AG08396 (cell line): Measurements from ENCODE around the gene PNRC1.
"Not testable (repeated sequence)": the region's sequence is repeated elsewhere in the genome, so short reads cannot be mapped to it uniquely, and the experiment has no call there.

Experiments
- DNase-seq: peaks from one replicate; pipeline ENCODE4 v3.0.0; 2012; ENCODE audit warnings: low spot score, mixed read lengths

The PNRC1 gene

DNA sequence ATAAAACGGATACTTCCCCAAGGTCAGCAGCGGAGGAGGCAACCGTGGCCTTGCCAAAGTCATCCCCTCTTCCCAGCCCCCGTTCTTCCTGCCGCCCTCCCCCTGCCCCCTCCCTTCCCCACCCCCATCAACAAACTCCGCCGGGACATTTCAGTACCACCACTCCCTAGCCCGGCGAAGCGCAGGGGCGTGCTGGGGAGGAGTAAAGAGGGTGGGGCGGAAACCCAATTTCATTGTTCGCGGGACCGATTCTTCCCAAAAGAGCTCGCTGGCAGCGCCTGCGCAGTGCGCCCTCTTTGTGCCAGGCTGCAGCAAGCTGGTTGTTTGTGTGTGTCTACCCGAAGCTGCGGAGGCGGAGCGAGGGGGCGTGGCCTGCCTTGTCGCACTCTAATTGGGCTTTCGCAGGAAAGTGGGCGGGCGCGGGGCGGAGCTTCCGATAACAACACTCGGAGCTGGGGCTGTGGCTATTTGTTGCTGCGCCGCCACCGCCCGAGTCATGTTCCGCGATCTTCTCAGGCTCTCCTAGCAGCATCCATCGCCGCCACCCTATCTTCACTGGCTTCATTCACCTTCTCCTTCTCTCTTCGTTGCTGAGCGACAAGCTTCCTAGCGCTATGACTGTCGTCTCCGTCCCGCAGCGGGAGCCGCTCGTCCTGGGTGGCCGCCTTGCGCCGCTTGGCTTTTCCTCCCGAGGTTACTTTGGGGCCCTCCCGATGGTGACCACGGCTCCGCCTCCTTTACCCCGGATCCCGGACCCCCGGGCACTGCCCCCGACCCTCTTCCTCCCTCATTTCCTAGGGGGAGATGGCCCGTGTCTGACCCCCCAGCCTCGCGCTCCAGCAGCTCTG lies at the start of gene PNRC1:
Gene PNRC1 (plus strand): TSS at position 471 of the 848 bp plus-strand sequence. CDS start 144 bp downstream, at position 615.
- peak; percentile 98 for DNase-seq

DNA sequence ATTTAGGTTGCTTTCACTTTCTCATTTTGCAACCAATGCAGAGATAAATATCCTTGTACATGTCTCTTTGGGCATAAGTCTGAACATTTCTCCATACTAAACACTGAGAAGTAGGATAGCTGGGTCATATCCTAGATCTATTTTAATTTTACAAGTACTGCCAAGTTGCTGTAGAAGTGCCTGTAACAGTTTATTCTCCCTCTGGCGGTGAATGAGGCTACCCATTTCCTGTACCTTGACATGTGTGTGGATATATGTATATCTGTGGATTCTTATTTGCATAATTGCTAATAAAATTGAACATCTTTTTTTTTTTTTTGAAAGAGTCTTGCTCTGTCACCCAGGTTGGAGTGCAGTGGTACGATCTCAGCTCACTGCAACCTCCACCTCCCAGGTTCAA lies 48.0 kb upstream of the PNRC1 start:
- no peak for DNase-seq

DNA sequence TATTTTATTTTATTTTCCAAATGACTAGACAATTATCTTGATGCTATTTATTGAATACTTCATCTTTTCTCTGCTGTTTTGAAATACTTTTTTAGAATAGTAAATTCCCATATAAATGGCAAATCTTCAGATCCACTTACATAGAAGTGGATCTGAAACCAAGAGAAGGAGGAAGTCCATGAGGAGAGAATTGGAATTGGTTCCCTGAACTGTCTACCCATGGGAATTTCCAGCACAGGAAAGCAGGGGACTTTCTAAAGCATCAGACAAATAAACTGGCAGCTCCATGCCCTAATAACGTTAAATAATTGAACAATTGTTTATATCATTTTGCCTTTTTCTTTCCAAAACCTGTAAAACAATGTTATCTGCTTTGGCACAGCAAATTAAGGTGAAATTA lies 47.1 kb upstream of the PNRC1 start:
- DNase-seq: no peak

DNA sequence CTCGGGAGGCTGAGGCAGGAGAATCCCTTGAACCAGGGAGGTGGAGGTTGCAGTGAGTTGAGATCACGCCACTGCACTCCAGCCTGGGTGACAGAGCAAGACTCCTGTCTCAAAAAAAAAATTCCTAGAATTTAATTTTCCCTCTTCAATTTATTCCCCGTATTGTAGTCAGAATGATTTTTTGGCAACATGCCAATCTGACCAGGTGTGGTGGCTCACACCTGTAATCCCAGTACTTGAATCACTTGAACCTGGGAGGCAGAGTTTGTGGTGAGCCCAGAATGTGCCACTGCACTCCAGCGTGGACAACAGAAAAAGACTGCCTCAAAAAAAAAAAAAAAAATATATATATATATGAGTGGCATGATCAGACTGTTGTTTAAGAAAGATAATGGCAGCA lies 46.4 kb upstream of the PNRC1 start:
- DNase-seq: not testable (repeated sequence)

DNA sequence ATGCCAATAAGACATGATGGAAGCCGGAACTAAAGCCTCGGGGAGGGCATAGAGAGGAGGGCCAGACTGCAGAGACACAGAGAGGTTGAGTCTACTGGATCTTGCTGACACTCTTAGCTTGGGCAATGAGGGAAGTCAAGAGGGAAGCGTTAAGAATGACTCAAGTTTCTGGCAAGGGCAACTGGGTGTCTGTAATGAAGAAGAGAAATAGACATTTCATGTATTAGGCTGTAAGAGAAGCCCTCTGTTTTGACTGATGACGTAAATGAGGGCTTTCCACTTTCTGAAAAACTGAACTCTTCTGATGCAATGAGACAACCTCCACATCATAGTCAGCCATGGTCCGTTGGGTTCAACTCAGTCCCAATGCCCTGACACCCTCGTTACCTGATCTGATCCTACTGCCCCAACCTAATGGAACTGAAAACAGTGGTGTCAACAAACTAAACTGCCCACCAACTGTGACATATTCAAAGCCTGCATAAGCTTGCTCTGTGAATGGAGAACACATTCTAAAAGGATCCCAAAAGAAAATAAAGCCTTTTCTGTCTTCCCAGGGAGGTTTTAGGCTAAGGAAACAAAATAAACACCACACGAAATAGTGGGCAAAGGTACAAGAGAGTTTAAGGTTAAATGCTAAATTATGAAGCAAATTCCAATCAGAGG lies 45.8 kb upstream of the PNRC1 start:
- DNase-seq: peak; percentile 11

DNA sequence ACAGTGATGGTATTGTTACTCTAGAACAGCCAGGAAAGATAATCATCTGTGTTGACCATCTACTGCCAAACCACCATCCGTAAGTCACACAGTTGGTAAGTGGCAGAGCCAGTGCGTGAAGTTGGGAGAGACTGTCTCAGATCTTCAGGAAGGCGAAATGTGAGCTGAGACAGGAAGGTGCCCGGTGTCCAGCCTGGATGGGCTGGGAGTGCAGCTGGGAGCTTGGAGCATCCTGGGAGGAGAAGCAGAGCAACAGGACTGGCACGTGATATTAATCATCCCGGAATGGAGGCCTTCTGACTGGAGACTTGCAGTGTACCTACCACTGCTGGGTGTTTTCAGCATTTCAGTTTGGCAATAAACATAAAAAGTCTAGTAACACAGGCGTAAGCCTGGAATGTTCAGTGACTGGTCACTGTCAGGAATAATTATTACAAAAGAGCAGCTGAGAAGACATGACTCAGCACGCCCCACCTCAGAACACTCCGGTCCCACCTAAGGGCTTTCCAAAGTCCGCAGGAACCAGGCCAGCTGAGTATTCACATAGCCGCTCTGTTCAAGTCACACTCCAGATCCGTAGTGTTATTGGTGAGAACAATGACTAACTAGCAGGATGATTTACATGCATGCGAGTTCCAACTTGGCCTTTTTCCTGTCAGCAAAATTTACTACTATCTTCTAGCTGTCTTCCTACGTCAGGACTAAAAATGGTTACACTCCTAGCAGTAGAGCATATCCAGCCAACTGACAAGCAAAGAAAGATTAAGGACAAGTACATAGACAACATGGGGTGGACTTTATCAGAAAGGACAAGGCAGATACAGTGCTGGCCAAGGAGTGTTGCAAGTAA lies 45.1 kb upstream of the PNRC1 start:
- peak; percentile 55 for DNase-seq

DNA sequence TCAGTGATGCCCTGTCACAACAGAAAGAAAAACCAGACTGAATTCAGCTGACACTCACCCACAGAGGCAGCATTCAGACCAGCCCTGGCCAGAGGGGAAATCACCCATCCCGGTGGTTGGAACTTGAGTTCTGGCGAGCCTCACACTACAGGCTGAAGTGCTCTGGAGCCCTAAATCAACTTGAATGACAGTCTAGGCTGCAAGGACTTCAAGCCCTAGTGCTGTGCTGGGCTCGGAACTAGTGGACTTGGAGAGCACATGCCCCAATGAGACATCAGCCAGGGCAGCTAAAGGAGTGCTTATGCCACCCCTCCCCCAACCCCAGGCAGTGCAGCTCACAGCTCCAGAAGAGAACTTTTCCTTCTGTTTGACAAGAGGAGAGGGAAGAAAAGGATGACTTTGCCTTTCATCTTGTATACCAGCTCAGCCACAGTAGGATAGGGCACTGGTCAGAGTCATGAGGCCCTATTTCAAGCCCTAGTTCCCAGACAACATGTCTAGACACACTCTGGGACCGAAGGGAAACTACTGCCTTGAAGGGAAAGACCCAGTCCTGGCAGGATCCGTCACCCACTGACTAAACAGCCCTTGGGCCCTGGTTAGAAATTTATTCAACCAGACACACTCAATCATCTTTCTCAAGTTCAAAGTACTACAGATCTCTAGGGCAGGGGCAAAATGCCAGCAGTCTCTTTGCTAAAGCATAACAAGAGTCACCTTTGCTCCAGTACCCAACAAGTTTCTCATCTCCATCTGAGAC lies 43.2 kb upstream of the PNRC1 start:
- DNase-seq: no peak

DNA sequence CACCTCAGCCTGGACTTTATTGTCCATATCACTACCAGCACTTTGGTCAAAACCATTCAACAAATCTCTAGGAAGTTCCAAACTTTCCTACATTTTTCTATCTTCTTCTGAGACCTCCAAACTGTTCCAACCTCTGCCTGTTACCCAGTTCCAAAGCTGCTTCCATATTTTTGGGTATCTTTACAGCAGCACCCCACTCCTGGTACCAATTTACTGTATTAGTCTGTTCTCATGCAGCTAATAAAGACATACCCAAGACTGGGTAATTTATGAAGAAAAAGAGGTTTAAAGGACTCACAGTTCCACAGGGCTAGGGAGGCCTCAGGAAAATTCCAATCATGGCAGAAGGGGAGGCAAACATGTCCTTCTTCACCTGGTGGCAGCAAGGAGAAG lies 42.7 kb upstream of the PNRC1 start:
- DNase-seq: not testable (repeated sequence)

DNA sequence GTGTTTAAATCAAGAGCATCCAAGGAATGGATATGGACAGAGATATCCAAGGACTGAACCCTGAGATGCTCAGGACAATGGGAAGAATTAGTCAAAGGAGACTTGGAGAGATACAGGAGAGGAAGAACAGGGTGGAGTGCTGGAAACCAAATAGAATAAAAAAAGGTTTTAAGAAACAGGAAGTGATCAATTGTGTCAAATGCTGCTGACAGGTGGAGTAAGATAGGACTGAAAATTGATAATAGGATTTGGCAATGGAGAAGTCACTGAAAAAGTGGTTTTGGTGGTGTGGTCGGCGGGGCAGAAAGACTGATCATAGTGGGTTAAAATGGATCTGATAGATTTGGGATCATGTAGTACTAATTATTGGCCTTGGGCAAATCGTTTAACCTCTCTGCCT lies 37.9 kb upstream of the PNRC1 start:
- no peak for DNase-seq

DNA sequence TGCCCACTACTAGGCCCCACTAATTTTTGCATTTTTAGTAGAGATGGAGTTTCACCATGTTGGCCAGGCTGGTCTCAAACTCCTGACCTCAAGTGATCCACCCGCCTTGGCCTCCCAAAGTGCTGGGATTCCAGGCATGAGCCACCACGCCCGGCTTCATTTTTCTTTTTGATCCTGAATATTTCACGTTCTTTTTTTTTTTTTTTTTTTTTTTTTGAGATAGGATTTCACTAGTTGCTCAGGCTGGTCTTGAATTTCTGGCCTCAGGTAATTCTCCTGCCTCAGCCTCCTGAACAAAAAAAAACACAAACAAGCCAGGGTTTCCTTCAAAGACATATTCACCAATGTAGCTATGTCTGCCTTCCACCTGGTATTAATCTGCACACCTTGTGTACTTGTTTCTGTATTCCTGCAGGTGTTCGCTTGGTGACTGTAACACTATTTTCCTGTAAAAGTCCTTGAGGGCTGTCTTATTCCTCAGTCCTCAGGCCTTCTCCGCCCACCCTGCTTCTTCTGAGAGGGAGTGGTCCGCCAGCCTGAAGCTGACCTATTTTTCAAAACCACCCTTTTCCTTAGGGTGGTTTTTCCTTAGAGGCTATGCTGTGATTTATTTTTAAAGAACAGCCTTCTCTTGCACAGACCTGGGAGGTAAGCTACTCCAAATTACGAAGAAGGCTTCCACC lies 36.1 kb upstream of the PNRC1 start:
- DNase-seq: no peak

DNA sequence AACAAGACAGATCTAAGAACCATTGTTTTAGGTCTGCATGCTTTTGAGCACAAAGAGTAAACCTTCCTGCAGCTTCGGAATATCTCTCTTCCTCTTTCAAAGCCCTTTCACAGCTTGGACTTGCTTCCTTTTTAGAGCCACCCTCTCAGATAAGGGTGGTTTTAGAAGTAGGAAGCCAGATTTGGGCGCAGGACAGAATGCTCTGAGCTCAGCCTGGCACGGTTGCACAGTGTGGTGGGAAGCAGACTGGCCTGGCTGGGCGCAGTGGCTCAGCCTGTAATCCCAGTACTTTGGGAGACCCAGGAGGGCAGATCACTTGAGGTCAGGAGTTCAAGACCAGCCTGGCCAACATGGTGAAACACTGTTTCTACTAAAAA lies 35.6 kb upstream of the PNRC1 start:
- DNase-seq: no peak

DNA sequence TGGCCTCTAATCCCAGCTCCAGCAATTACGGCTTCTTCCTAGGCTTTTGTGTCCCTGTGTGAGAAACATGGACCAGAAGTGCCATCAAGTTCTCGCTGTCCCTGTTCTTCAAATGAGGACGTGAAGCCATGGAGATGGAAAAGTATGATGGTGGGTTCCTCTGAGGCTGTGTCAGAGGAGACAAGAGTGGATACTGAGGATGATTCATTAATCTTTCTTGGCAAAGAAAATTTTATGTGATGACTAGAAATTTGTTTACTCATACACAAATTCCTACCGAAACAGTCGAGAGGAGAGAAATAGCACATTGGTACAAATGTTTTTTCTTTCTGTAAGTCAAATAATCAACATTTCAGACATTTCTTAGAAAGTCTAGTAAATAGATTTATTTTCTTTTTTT lies 35.0 kb upstream of the PNRC1 start:
- no peak for DNase-seq

DNA sequence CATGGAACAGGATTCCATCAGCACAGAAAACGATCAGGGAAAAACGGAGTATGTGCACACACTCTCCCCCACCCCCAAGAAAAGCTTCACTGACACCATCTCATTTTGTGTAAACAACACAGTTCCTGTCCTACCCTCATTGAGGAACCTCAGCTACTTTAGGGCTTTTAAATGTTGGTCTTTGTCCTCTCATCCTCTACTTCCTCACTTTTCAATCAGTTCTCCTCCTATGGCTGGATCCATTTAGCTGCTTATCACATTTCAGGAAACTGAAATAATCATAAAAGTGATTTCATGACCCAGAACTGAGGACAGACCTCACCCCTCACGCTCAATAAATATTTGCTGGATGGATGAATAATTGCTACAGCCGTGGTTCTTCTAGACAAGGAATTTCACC lies 33.1 kb upstream of the PNRC1 start:
- no peak for DNase-seq

DNA sequence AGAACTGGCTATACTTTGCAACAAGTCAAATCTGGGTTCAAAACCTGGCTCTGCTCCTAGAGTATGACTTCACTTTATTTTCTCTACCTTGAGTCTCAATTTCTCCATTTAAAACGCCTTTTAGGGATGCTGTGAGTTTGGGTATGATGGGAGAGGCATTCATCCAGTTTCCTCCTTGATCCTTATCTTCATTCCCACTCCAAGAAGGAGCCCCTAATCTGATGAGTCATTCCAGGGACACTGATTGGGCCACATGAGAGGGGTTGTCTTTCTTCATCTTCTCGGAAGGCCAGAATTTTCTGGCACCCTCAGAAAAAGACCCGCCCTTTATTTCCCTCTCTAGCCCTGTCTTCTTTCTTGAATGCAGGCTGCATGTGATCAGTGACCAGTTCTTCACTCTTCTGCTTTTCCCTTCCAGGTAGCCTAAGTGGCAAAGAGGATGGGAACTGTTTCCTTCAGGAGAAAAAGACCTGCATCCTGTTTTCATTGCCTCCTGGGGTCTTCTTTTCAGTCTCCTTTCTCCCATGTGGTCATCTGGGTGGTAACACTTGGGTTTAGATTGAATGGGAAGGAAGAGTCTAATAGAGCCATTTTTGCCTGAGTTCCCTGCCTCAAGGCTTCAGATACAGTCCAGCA lies 32.1 kb upstream of the PNRC1 start:
- no peak for DNase-seq

DNA sequence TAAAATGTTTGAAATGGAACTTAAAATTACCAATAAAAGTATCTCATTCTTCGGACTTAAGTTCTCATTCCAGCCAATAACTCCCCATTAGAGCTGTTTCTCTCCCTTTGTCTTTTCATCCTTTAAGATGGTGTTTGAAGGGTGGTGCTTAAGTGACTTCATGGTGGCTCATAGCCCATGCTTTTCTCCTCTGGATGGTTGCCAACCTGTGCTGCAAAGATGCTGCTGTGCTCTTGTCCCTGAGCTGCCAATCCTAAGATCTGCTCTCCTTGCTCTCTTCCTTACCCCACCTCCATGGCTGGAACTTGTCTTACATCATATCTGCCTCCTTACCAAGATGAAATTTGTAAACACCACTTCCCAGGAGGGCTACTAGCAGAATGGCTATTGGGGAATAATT lies 31.6 kb upstream of the PNRC1 start:
- no peak for DNase-seq

DNA sequence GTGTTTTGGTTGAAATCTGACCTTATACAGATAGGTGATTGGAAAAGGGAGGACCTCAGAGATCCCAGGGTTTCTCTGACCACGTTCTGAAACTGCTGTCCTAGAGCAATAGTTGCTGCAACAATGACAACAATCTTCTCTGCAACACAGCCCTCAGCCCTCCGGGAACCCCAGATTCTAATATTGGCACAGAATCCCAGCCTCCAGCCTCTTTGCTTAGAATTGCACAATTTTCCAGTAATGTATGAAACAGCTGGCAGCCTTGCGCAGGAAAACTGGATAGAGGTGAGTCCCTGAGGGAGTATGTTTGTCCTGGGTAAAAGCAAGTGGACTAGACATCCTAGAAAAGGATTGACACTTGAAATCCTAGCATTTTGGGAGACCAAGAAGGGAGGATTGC lies 30.4 kb upstream of the PNRC1 start:
- DNase-seq: no peak

DNA sequence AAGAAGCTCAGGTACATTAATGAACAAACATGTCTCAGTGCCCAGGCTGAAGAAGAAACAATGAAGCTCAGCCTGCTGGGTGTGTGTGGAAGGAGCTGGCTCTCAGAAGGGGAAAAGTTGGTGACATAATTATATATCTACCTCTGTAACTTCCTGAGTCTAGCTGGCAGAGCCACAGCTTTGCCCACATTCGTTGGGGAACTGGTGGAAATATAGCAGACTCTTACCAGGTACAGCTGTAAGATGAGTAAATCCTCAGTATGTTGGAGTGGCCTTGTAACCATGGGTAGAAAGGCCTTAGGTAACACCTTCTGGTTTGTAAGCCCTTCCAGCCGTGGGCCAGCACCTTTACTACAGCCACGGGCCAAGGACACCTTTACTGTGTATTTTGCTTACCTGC lies 29.9 kb upstream of the PNRC1 start:
- no peak for DNase-seq

DNA sequence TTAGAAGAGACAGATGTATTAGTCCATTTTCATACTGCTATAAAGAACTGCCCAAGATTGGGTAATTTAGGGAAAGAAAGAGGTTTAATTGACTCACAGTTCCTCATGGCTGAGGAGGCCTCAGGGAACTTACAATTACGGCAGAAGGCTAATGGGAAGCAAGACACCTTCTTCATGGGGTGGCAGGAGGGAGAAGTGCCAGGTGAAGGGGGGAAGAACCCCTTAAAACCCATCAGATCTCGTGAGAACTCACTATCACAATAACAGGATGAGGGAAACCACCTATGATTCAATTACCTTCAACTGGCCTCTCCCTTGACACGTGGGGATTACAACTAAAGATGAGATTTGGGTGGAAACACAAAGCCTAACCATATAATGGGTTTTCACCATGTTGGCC lies 28.9 kb upstream of the PNRC1 start:
- no peak for DNase-seq

DNA sequence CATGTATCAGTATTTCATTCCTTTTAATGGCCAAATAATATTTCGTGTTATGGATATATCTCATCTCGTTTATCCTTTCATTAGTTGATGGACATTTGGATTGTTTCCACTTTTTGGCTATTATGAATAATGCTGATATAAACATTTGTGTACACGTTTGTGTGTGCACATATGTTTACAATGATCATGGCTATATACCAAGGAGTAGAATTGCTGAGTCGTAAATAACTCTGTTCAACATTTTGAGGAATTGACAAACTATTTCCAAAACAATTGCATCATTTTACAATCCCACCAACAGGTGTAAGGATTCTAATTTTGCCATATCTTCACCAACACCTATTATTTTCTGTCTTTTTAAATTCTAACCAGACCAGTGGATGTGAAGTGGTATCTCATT lies 26.3 kb upstream of the PNRC1 start:
- no peak for DNase-seq

DNA sequence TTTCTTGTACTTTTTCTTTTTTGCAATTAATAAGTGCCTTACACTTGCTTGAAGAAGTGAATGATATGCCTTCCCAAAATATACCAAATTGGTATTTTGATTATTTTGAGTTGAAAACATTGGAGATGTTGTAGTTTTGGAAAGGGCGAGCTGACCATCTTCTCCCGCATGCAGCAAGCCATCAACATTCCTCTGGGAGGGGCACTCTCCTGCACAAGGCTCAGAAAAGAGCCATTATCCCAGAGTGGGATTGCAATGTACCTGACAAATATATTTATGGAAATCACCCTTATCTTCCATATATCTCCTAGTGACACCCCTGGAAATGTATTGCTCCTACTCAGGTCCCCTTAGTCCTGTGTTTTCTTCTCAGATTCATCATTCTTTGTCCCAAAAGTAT lies 22.8 kb upstream of the PNRC1 start:
- no peak for DNase-seq

DNA sequence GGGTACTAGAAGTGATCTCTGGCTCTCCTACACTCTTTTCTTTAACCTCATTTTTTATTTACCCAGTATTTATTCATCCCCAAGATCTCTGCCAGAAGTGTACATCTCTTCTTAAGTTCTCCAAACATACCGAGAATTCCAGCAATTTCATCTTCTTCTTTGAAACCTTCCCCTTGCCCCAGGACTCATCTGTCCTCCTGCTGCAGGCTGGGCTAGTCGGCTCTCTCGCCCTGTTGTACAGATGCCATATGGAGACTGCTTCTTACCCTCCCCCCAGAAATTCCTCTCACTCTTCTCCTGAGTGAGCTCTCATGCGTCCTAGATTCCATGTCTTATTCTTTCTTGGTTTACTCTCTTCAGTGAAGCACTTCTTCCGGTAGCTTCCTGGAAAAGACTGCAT lies 21.9 kb upstream of the PNRC1 start:
- no peak for DNase-seq
